ENCODE data around the gene GLIS1.

DNA sequence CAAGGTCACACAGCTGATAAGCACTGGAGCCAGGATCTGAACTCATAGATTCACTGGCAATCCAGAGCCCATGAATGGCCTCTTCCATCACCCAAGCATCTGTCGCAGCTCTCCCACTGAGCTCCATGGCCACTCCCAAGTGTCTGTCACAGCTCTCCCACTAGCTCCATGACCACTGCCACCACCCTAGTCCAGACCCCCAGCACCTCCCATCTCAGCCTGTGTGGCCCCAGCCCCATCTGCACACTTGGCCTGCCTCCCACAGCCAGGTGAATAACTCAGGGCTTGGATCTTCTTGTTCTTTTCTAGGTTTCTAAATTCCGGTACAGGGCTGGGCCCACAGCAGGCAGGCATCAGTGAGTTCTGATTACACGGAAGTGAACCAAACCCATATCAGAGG is 76.0 kb downstream of the GLIS1 start:
- TF ChIP-seq, protein P1, sequence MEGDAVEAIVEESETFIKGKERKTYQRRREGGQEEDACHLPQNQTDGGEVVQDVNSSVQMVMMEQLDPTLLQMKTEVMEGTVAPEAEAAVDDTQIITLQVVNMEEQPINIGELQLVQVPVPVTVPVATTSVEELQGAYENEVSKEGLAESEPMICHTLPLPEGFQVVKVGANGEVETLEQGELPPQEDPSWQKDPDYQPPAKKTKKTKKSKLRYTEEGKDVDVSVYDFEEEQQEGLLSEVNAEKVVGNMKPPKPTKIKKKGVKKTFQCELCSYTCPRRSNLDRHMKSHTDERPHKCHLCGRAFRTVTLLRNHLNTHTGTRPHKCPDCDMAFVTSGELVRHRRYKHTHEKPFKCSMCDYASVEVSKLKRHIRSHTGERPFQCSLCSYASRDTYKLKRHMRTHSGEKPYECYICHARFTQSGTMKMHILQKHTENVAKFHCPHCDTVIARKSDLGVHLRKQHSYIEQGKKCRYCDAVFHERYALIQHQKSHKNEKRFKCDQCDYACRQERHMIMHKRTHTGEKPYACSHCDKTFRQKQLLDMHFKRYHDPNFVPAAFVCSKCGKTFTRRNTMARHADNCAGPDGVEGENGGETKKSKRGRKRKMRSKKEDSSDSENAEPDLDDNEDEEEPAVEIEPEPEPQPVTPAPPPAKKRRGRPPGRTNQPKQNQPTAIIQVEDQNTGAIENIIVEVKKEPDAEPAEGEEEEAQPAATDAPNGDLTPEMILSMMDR (IDR thresholded peaks at IDR 0.05; ENCODE audit: poor library complexity): no peak
- TF ChIP-seq EZH2phosphoT487 (IDR thresholded peaks at IDR 0.05; ENCODE audit: low read depth, severe bottlenecking, unreplicated experiment): no peak
